SK-N-SH (cell line): ENCODE results near the gene TBC1D16. TPM values are rescaled to one million over a fixed set of nuclear protein-coding genes. Genes with fewer than 3 reads are reported as not detected.

Source experiments
- CTCF ChIA-PET: fragments of 300-600, 350-600 bp; formaldehyde crosslinking; extraction: SDS; loops from one replicate; lab custom pipeline; 2021; lab: Yijun Ruan, JAX
- POLR2A ChIA-PET: fragments of 350-600 bp; sonication (Branson Sonifier 250); formaldehyde crosslinking; extraction: SDS; loops from one replicate; lab custom pipeline; 2020; ENCODE audit warnings: antibody characterized with exemption, inconsistent platforms; lab: Yijun Ruan, JAX
- DNase-seq: peaks from one replicate; pipeline ENCODE4 v3.0.0; 2012
- H2AFZ ChIP-seq: fragments of 200-600 bp; sonication (generic); 2 replicates; pipeline ENCODE4 v1.8.1; 2016; ENCODE audit warnings: antibody characterized with exemption, mild to moderate bottlenecking, low read depth
- H3F3A ChIP-seq: fragments of 200-600 bp; sonication (generic); replicated peaks from 2 replicates; pipeline ENCODE3; 2016; ENCODE audit warnings: antibody characterized with exemption, mild to moderate bottlenecking; ENCODE audit not compliant: insufficient read depth
- H3K27ac ChIP-seq, 2 experiments: fragments of 200-500 bp in 1 of 2; fragments of 200-600 bp in 1 of 2; sonication (Bioruptor generic) in 1 of 2; sonication (generic), shearing (Covaris generic) in 1 of 2; 2 replicates each; pipeline versions ENCODE4 v1.5.1 to v1.6.1; 2014 to 2016; ENCODE audit warnings: low read depth in 2 of 2, inconsistent platforms in 1 of 2, low read length in 1 of 2, mild to moderate bottlenecking in 1 of 2, mixed read lengths in 1 of 2
- H3K27me3 ChIP-seq: fragments of 200-600 bp; sonication (generic), shearing (Covaris generic); 2 replicates; pipeline ENCODE4 v1.6.1; 2016; ENCODE audit warnings: mixed run types; ENCODE audit not compliant: insufficient read depth
- H3K36me3 ChIP-seq, 2 experiments: fragments of 200-500 bp in 1 of 2; fragments of 200-600 bp in 1 of 2; sonication (Bioruptor generic) in 1 of 2; sonication (generic) in 1 of 2; replicated peaks in 1 of 2; 2 replicates each; pipeline versions ENCODE3 to v1.5.1; 2014 to 2016; ENCODE audit warnings: low read length in 1 of 2, mild to moderate bottlenecking in 1 of 2; ENCODE audit not compliant: insufficient read depth in 2 of 2, control insufficient read depth in 1 of 2
- H3K4me1 ChIP-seq, 2 experiments: fragments of 200-500 bp in 1 of 2; fragments of 200-600 bp in 1 of 2; sonication (Bioruptor generic) in 1 of 2; sonication (generic), shearing (Covaris generic) in 1 of 2; 2 replicates each; pipeline versions ENCODE4 v1.5.1 to v1.6.1; 2014 to 2016; ENCODE audit warnings: low read depth in 1 of 2, low read length in 1 of 2, mixed run types in 1 of 2; ENCODE audit not compliant: insufficient read depth in 2 of 2, control insufficient read depth in 1 of 2
- H3K4me2 ChIP-seq: fragments of 200-600 bp; sonication (generic), shearing (Covaris generic); 2 replicates; pipeline ENCODE4 v1.6.1; 2017; ENCODE audit warnings: mixed run types
- H3K4me3 ChIP-seq, 2 experiments: fragments of 200-500 bp in 1 of 2; fragments of 200-600 bp in 1 of 2; sonication (Bioruptor generic) in 1 of 2; sonication (generic), shearing (Covaris generic) in 1 of 2; 2 replicates each; pipeline versions ENCODE4 v1.5.1 to v1.8.1; 2014 to 2016; ENCODE audit warnings: low read depth in 2 of 2, inconsistent platforms in 1 of 2, low read length in 1 of 2, mild to moderate bottlenecking in 1 of 2, mixed read lengths in 1 of 2, moderate library complexity in 1 of 2
- H3K79me2 ChIP-seq: fragments of 200-600 bp; sonication (generic); 2 replicates; pipeline ENCODE4 v1.8.1; 2017; ENCODE audit warnings: mild to moderate bottlenecking; ENCODE audit not compliant: insufficient read depth
- H3K9ac ChIP-seq: fragments of 200-600 bp; sonication (generic); 2 replicates; pipeline ENCODE4 v1.6.1; 2017; ENCODE audit warnings: mixed run types
- H3K9me2 ChIP-seq: fragments of 200-600 bp; sonication (generic); 2 replicates; pipeline ENCODE4 v1.6.1; 2017; ENCODE audit warnings: mixed run types
- H3K9me3 ChIP-seq: fragments of 200-600 bp; sonication (generic); 2 replicates; pipeline ENCODE4 v1.6.1; 2017; ENCODE audit warnings: mixed run types, mild to moderate bottlenecking, moderate library complexity
- H4K20me1 ChIP-seq: fragments of 200-600 bp; sonication (generic); 2 replicates; pipeline ENCODE4 v1.6.1; 2017; ENCODE audit warnings: mild to moderate bottlenecking, mixed run types; ENCODE audit not compliant: insufficient read depth
- CHD2 ChIP-seq: fragments of 150-350 bp; IDR thresholded peaks from 2 replicates; pipeline ENCODE4 v1.6.1; 2018; ENCODE audit warnings: low read length; ENCODE audit not compliant: partially characterized antibody
- ELF1 ChIP-seq: IDR thresholded peaks from 2 replicates; pipeline ENCODE4 v1.4.0; 2012
- EP300 ChIP-seq, 2 experiments: IDR thresholded peaks; 2 replicates each; pipeline versions ENCODE4 v1.4.0 to v1.6.1; 2012; ENCODE audit warnings: borderline replicate concordance in 1 of 2, low read depth in 1 of 2, low read length in 1 of 2
- EZH2phosphoT487 ChIP-seq: fragments of 200-600 bp; sonication (generic); IDR thresholded peaks from 2 replicates; pipeline ENCODE4 v1.6.1; 2017; ENCODE audit warnings: low read depth, mixed run types, mild to moderate bottlenecking, antibody characterized with exemption, moderate library complexity, borderline replicate concordance
- FOSL2 ChIP-seq: IDR thresholded peaks from 2 replicates; pipeline ENCODE4 v1.4.0; 2012; ENCODE audit warnings: low read depth, mild to moderate bottlenecking, moderate library complexity, borderline replicate concordance
- FOXJ3 ChIP-seq: sonication (generic); formaldehyde crosslinking; IDR thresholded peaks from 2 replicates; pipeline ENCODE4 v1.5.1; 2020; ENCODE audit warnings: mild to moderate bottlenecking, missing genetic modification reagents
- GABPA ChIP-seq: IDR thresholded peaks from 2 replicates; pipeline ENCODE4 v1.4.0; 2012; ENCODE audit warnings: low read depth, mild to moderate bottlenecking
- GATA2 ChIP-seq: sonication (generic); formaldehyde crosslinking; IDR thresholded peaks from 2 replicates; pipeline ENCODE4 v1.5.0; 2020; ENCODE audit warnings: mild to moderate bottlenecking, missing genetic modification reagents
- MAX ChIP-seq: IDR thresholded peaks from 2 replicates; pipeline ENCODE4 v1.4.0; 2012; ENCODE audit warnings: low read depth
- MXI1 ChIP-seq: IDR thresholded peaks from 2 replicates; pipeline ENCODE4 v1.6.1; 2012; ENCODE audit warnings: mild to moderate bottlenecking, low read depth, low read length, improper control_type of control experiment
- NFIC ChIP-seq: IDR thresholded peaks from 2 replicates; pipeline ENCODE4 v1.4.0; 2012; ENCODE audit warnings: borderline replicate concordance
- RAD21 ChIP-seq: IDR thresholded peaks from 2 replicates; pipeline ENCODE4 v1.6.1; 2012; ENCODE audit warnings: mild to moderate bottlenecking, low read length
- RCOR1 ChIP-seq: fragments of 150-350 bp; IDR thresholded peaks from 2 replicates; pipeline ENCODE4 v1.6.1; 2017; ENCODE audit warnings: antibody characterized with exemption, low read length
- RFX5 ChIP-seq: IDR thresholded peaks from 2 replicates; pipeline ENCODE4 v1.6.1; 2012; ENCODE audit warnings: mild to moderate bottlenecking, improper control_type of control experiment, low read length
- RXRA ChIP-seq: IDR thresholded peaks from 2 replicates; pipeline ENCODE4 v1.4.0; 2012; ENCODE audit warnings: low read depth, mild to moderate bottlenecking, borderline replicate concordance
- SIN3A ChIP-seq: IDR thresholded peaks from 2 replicates; pipeline ENCODE4 v1.6.1; 2012; ENCODE audit warnings: low read depth, mild to moderate bottlenecking, low read length, moderate library complexity, borderline replicate concordance
- TCF12 ChIP-seq: IDR thresholded peaks from 2 replicates; pipeline ENCODE4 v1.4.0; 2012
- TEAD4 ChIP-seq: IDR thresholded peaks from 2 replicates; pipeline ENCODE4 v1.4.0; 2012; ENCODE audit warnings: mild to moderate bottlenecking, borderline replicate concordance; ENCODE audit not compliant: insufficient read depth
- WGBS: methylation state at CpG from one replicate; pipeline ENCODE4 v1.1.6; 2017; ENCODE audit warnings: low lambda C conversion rate; 5-methylcytosine and 5-hydroxymethylcytosine counted together
- polyA plus RNA-seq, 3 experiments: library from polyadenylated mRNA; depleted of rRNA; stranded (reverse); fragments of >200 nt; gene quantifications; 2 replicates each; pipeline ENCODE4 v1.2.3, GENCODE V29; 2012
- TF ChIP-seq, protein P1 (sequence below): IDR thresholded peaks from 2 replicates; pipeline ENCODE4 v1.4.0; 2012; ENCODE audit warnings: low read depth, borderline replicate concordance
- TF ChIP-seq, protein P2 (sequence below): fragments of 150-350 bp; IDR thresholded peaks from 2 replicates; pipeline ENCODE4 v1.6.1; 2016; ENCODE audit warnings: mild to moderate bottlenecking, low read depth, low read length

TBC1D16 gene
- polyA plus RNA-seq, 1 of the 3 experiments (the other 2 are of a cell fraction), result 14.5 TPM

DNA sequence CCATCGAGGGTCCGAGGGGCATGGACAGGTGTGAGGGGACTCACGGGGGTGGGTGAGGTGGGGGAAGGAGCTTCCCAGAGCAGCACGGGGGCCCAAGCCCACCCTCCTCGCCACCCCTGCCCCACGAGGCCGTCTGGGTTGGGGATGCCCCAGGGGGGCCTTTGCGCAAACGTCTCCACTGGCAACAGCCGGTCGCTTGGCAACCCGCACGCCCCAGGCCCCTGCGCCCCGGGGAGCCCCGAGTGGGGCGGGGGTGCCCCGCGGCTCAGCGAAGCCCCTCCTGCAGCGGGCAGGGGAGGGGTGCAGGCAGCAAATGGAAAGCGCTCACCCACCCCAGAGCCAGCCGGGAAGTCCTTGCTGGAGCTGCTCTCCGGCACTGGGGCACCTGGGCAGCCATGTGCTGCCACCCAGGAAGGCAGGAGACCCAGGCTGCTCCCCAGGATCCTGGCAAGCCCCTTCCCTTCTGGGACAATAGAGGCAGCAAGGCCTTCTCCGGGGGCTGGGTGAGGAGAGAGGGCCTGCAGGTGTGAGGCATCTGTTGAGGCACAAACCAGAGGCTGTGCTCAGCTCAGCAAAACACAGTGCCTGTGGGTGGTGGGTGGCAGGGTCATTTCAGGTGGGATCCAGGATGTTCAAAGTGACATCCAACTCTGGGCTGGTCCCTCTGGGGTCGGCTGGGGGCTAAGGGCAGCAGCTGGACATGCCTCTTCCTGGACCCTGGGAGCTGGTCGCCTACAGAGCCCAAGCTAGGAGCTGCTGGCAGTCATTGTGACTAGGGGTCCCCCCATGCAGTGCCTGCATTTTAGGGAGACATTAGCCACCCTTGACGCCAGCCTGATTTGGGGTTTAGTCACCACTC lies 115.6 kb downstream of the TBC1D16 start:
- H3K27ac ChIP-seq, result peak overlapping the region in 1 of 2 experiments; percentile 56; a peak in 1 of 4 replicates
- no peaks in the 10 kb centered on the region for H3K36me3 ChIP-seq
- DNase-seq, result no peak
- no peaks in the 10 kb centered on the region for H3K27me3 ChIP-seq
- TF ChIP-seq EZH2phosphoT487 (no peak), RAD21 (no peak), TCF12 (no peak), TEAD4 (no peak), EP300 (IDR thresholded peaks at IDR 0.05; ENCODE audit: borderline replicate concordance in 1 of 2, low read depth in 1 of 2, low read length in 1 of 2) (no peak), GABPA (no peak), RXRA (no peak), MXI1 (no peak), NFIC (no peak), SIN3A (no peak), FOSL2 (no peak)
- TF ChIP-seq, protein P1, sequence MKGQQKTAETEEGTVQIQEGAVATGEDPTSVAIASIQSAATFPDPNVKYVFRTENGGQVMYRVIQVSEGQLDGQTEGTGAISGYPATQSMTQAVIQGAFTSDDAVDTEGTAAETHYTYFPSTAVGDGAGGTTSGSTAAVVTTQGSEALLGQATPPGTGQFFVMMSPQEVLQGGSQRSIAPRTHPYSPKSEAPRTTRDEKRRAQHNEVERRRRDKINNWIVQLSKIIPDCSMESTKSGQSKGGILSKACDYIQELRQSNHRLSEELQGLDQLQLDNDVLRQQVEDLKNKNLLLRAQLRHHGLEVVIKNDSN, result no peak
- TF ChIP-seq, protein P2, sequence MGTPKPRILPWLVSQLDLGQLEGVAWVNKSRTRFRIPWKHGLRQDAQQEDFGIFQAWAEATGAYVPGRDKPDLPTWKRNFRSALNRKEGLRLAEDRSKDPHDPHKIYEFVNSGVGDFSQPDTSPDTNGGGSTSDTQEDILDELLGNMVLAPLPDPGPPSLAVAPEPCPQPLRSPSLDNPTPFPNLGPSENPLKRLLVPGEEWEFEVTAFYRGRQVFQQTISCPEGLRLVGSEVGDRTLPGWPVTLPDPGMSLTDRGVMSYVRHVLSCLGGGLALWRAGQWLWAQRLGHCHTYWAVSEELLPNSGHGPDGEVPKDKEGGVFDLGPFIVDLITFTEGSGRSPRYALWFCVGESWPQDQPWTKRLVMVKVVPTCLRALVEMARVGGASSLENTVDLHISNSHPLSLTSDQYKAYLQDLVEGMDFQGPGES, result no peak
- TF ChIP-seq, all 33 proteins: peak for 0
- Histone ChIP-seq H3K9me3 (no peaks in the 10 kb centered on the region), H3K4me3 (no peak overlapping the region), H4K20me1 (no peaks in the 10 kb centered on the region), H3K79me2 (no peaks in the 10 kb centered on the region), H3F3A (no peaks in the 10 kb centered on the region), H3K9me2 (no peaks in the 10 kb centered on the region), H3K4me2 (no peak overlapping the region), H3K4me1 (peaks cover 9 to 27% of the 10 kb centered on the region in 2 experiments; a peak in 2 of 4 replicates), H2AFZ (no peak overlapping the region), H3K9ac (no peak overlapping the region)
- ChIA-PET POLR2A (interaction anchor here (1.1 to 1.5 kb wide), 4 partner anchors 11 to 99 kb away, joined by 3 to 11 read pairs (median 6); partner anchors contain the start of gene CBX4), CTCF (interaction anchor here (0.6 to 14.1 kb wide), 19 partner anchors 11 to 178 kb away, joined by 3 to 182 read pairs (median 5); partner anchors contain the start of gene CBX4)
- WGBS, result 83% methylated on average over 18 of the region's 28 CpGs

- peaks cover 9 to 27% of the 10 kb centered on the region in 2 experiments; a peak in 2 of 4 replicates for H3K4me1 ChIP-seq
- no peaks in the 10 kb centered on the region for H3K9me3 ChIP-seq
- H3K79me2 ChIP-seq, result no peaks in the 10 kb centered on the region
- no peaks in the 10 kb centered on the region for H3K27me3 ChIP-seq
- DNase-seq, result peak; percentile 95
- POLR2A ChIA-PET, result interaction anchor here (0.8 to 1.5 kb wide), 5 partner anchors 12 to 98 kb away, joined by 3 to 11 read pairs (median 4); partner anchors contain the start of gene CBX4
- H3K9me2 ChIP-seq, result no peaks in the 10 kb centered on the region
- H2AFZ ChIP-seq, result no peak overlapping the region
- peak overlapping the region in 1 of 2 experiments; percentile 56; a peak in 2 of 4 replicates for H3K27ac ChIP-seq
- no peaks in the 10 kb centered on the region for H3F3A ChIP-seq
- TF ChIP-seq RXRA (peak; percentile 93; the same call in 1 of the 2 replicates), CHD2 (peak; percentile 73), TEAD4 (no peak), MAX (no peak), GATA2 (CRISPR knock-in tag) (no peak), FOXJ3 (CRISPR knock-in tag) (no peak), ELF1 (no peak), MXI1 (peak; percentile 55; the same call in 1 of the 2 replicates), RFX5 (no peak), NFIC (peak; percentile 89), RCOR1 (peak; percentile 82), EZH2phosphoT487 (no peak), TCF12 (peak; percentile 61; the same call in 1 of the 2 replicates), EP300 (IDR thresholded peaks at IDR 0.05; ENCODE audit: borderline replicate concordance in 1 of 2, low read depth in 1 of 2, low read length in 1 of 2) (peak in 1 of 2 experiments; percentile 23; a peak in 3 of 4 replicates)
- TF ChIP-seq, all 33 proteins: peak for 7
- Histone ChIP-seq H3K4me3 (no peak overlapping the region), H3K4me2 (peak overlapping the region; percentile 56), H4K20me1 (no peaks in the 10 kb centered on the region), H3K9ac (no peak overlapping the region), H3K36me3 (no peaks in the 10 kb centered on the region)
- 43% methylated on average over 10 of the region's 17 CpGs for WGBS
- CTCF ChIA-PET, result interaction anchor here (0.8 to 14.1 kb wide), 19 partner anchors 10 to 177 kb away, joined by 3 to 182 read pairs (median 6); partner anchors contain the start of gene CBX4
Measured at GRCh38 chr17:79919164-79919585, 116.5 kb downstream of the TBC1D16 start.
